NK-92 (cell line): ENCODE measurements around the gene PDE4C.
"Not testable (repeated sequence)": the region's sequence is repeated elsewhere in the genome, so short reads cannot be mapped to it uniquely, and the experiment has no call there.

Experiments
- DNase-seq: peaks from one replicate; lab custom pipeline; 2025; ENCODE audit not compliant: unreplicated experiment; lab: John Stamatoyannopoulos, UW

PDE4C gene

GRCh38 chr19:18223860-18224524 is 2.2 kb downstream of the PDE4C start:
- DNase-seq, result no peak

DNA sequence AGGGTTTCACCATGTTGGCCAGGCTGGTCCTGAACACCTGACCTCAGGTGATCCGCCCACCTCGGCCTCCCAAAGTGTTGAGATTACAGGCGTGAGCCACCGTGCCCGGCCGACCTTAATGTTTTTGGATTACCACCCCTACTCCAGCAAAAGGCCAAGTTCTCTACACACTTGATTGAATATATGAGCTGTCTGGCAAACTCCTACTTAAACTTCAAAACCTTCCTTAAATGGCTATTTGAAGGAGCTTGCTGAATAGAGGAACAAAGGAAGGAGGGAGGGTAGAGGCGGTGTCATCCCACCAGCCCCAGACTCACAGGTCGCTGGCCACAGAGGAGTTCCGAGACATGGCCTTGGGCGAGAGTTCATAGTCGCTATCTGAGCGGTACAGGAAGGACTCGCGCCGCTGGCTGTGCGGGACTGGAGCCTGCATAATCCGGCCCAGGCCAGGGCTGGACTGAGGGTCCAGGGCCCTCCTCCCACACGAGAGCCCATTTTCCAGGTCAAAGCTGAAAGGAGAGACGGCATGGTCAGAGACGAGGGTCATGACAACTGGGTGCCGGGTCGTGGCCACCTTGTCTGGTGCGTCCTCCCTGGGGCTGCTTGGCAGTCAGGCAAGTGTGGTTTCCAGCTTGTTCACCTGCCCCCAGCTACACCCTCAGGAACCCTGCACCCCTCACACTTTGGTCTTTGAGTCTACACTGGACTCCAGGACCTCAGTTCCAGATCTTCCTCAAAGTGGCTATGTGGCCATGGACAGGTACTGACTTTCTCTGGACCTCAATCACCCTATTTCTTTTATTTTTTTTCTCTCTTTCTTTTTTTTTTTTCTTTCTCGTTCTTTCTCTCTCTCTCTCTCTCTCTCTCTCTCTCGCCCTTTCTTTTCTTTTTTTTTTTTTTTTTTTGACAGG is 4.2 kb downstream of the PDE4C start:
- no peak for DNase-seq

- DNase-seq, result no peak
Measured at GRCh38 chr19:18220632-18221275, 5.5 kb downstream of the PDE4C start.

GRCh38 chr19:18219911-18220631 is 6.2 kb downstream of the PDE4C start:
- no peak for DNase-seq

DNA sequence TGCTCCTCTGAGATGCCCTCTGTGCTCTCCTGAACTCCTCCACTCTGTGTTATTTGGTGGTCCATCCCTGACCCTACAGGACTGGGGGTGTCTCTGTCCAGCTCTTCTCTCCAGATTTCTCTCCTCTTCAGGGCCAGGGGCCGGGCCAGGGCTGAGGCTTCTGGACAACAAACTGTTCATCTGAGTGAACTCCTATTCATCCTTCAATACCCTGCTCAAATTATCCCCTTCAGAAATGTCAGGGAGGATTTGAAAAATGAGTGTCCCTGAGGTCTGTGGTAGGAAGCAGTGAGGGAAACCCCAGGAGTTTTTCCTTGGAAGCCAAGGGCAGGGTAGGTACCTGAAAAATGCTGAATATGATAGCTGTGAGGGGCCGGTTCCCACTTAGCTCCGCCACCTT is 7.6 kb downstream of the PDE4C start:
- DNase-seq, result no peak

DNA sequence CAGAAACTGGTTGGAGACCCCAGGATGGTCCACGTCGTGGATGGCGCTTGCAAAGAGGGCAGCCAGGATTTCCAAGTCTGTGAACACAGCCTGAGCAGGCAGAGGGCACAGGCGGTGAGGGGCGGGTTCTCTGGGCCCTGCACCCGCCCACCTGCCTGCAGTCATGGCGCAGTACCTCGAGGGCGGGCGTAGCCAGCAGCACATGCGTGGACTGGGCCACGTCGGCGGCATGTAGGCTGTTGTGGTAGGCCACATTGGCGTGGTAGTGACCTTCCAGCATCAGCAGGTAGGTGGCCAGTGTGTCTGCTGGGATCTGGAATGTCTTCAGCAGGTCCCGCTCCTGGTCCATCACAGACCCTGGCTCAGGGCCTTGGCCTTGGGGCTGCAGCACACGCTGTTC is 8.1 kb downstream of the PDE4C start:
- no peak for DNase-seq

GRCh38 chr19:18216789-18217188 is 9.4 kb downstream of the PDE4C start:
- no peak for DNase-seq

DNA sequence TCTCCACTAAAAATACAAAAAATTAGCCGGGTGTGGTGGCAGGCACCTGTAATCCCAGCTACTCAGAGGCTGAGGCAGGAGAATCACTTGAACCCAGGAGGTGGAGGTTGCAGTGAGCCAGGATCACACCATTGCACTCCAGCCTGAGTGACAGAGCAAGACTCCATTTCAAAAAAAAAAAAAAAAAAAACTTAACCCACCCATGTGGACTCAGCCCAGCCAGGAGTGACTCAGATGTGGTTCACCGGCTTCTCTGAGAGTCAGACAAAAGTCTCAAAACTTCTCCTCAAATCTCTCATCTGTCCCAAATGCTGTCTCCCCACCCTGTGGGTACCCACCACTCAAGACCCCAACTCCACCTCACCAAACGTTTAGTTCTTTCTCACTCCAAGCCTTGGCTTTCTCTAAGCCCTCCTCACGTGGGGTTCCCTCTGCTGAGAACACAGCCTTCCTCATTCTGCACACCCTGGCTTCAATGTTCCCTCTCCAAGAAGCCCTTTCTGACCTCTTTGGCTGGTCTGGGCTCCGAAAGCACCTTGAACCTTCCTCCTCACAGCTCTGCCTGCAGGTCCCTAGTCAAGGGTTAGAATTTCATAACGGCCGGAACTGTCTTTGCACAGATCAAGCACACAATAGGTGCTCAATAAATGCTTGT is 11.3 kb downstream of the PDE4C start:
- no peak for DNase-seq

DNA sequence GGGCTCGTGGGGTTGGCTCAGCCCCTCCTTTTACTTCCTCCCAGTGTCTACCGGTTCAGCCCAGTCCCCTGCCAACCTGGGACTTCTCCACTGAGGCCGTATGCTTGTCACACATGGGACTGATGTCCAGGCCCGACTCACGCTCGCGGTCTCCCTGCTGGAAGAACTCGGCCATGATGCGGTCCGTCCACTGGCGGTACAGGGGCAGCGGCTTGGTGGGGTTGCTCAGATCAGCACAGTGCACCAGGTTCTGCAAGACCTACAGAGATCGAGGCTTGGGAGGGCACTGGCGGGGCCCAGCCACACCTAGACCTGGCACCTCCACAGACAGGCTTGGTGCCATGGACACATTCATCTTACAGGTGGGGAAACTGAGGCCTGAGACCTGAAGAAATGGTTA is 14.6 kb downstream of the PDE4C start:
- no peak for DNase-seq

DNA sequence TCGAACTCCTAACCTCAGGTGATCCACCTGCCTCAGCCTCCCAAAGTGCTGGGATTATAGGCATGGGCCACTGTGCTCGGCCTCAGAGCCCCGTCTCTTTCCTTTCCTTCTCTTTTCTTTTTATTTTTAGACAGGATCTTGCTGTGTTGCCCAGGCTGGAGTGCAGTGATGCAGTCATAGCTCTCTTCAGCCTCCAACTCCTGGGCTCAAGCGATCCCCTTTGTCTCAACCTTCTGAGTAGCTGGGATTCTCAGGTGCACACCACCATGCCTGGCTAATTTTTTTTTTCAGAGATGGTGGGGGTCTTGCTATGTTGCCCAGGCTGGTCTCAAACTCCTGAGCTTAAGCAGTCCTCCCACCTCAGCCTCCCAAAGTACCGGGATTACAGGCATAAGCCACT is 16.3 kb downstream of the PDE4C start:
- DNase-seq, result not testable (repeated sequence)

DNA sequence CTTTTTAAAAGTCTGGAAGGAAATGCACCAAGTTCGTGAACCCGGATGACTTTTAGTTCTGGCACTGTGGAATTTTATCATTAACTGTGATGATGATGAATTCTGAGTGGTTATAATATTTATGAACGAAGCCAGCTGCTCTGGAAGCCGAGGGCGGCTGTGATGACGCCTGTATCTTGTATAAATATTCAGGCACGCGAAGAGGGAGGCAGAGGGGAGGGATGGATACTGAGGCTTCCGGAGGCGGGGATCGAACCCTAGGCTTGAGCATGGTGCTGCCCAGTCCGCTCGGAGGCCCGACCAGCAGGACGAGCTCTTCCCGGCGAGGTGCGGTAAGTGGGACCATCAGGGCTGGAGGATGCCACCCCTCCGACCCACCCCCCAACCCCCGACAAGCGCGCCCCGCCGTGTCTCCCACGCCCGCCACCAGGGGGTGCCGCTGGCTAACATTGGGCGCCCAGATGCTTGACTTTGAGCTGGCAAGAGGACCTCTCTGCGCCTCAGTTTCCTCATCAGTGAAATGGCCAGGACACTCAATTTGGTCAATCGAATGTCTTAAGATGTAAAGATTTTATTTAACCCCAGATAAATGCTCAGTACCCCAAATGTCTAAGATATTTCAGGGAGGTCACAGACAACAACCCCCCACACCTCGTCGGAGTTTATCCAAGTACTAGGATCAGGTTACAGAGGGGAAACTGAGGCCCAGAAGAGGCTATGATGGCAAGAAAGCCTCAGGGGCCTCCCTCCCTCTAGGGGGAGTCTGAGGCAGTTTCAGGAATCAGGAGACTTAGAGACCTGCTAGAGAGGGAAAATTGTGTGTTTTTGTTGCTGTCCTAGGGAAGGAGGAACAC is 17.9 kb downstream of the PDE4C start:
- DNase-seq, result no peak

GRCh38 chr19:18206018-18206417 is 20.2 kb downstream of the PDE4C start:
- no peak for DNase-seq

GRCh38 chr19:18205200-18205892 is 20.9 kb downstream of the PDE4C start:
- DNase-seq, result no peak

GRCh38 chr19:18204394-18205199 is 21.6 kb downstream of the PDE4C start:
- DNase-seq, result no peak

- peak; percentile 94 for DNase-seq
Measured at GRCh38 chr19:18203863-18204393, 22.3 kb downstream of the PDE4C start, which contains the start of gene RAB3A. Gene RAB3A, minus strand, starts transcription at chr19:18204042. Its CDS starts 1,302 bp downstream, at chr19:18202740.

DNA sequence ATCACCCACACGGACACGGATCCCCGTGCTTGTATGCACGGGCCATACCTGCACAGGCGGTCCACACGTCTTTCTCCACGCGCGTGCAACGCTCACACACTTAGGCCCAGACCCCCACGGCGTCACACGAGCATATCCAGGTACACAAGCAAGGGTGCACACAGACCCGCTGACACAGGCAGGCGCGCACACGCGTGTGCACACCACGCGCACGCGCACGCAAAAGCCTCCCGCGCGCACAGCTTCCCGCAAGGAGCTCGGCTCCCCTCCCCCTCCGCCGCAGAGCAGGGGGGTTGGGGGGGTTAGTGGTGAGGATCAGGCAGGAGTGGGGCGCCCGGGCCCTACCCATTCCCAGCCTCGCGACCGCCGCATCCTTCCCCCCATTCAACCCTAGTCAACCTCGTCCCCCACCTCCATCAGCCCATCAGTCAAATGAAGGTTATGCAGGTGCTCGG is 22.8 kb downstream of the PDE4C start:
- no peak for DNase-seq

DNA sequence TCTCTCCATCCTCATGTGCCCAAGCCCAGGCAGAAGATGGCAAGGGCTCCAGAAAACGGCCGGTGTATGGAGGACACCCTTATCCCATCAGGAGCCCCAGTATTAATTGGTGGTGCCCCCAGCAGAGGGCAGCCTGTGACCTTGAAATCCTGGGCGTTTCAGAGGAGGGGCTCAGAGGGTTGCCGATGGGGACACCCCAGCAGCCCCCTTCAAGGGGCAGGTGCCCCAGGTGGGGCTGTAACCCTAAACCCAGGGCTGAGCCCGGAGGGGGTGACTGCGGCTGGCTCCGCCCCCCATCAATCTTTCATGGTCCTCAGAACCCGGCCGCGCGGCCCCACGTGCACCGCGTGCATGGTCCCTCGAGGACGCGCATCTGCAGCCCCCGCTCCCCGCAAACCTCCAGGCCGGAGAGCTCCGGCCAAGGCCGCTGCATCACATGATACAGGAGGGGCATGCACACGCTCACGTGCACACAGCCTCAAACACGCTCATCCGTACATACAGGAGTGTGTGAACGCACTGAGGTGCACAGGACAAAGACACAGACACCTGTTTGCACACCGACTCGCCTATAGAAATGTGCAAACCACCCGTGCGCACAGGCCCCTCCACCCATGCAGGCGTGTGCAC is 23.3 kb downstream of the PDE4C start:
- no peak for DNase-seq
